GF-D8 (cell line): ENCODE data around the gene POFUT2.
A peak's percentile ranks its signal among the peaks of the same experiment; 100 is the strongest.

Source experiments
- DNase-seq: peaks from one replicate; lab custom pipeline; 2025; lab: John Stamatoyannopoulos, UW

POFUT2 gene, protein sequence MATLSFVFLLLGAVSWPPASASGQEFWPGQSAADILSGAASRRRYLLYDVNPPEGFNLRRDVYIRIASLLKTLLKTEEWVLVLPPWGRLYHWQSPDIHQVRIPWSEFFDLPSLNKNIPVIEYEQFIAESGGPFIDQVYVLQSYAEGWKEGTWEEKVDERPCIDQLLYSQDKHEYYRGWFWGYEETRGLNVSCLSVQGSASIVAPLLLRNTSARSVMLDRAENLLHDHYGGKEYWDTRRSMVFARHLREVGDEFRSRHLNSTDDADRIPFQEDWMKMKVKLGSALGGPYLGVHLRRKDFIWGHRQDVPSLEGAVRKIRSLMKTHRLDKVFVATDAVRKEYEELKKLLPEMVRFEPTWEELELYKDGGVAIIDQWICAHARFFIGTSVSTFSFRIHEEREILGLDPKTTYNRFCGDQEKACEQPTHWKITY

DNA sequence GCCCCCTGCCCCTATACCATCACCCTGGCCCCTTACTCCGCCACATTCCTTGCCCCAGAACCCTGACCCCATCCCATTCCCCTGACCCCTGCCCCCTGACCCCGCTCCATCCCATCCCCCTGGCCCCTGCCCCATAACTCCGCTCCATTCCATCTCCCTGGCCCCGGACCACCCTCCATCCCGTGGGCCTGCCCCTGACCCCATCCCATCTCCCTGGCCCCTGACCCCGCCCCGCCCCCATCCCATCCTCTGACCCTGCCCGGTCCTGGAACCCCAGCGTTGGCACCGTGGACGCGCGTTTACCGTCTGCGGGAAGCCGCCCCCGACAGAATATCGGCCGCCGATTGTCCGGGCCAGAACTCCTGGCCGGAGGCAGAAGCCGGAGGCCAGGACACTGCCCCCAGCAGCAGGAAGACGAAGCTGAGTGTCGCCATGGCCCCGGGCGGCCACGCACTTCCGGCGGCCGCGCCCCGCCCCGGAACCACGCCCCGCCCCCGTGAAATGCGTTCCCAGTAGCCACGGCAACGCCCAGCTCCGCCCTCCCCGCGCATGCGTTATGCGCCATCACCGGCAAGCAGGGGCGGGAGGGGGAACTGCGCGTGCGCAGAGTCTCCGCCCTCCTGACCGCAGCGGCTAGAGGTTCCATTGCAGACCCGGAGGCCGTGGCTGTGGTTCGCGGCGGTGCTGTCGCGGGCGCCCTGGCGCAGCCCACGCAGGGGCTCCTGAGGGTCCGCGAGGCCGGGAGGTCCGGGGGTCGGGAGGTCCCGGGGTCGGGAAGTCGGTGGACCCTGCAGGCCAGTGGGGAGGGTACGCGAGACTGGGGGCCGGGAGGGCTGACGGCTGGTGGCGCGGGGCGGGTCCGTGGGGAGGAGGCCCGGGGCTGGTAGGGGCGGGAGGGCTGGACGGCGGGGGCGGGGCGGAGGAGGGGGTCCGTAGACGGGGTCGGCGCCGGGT lies at the start of gene POFUT2:
Gene POFUT2, minus strand, starts transcription at position 458 of the 954 bp plus-strand sequence. Its CDS starts 24 bp downstream, at position 434.
- DNase-seq, result peak; percentile 87

DNA sequence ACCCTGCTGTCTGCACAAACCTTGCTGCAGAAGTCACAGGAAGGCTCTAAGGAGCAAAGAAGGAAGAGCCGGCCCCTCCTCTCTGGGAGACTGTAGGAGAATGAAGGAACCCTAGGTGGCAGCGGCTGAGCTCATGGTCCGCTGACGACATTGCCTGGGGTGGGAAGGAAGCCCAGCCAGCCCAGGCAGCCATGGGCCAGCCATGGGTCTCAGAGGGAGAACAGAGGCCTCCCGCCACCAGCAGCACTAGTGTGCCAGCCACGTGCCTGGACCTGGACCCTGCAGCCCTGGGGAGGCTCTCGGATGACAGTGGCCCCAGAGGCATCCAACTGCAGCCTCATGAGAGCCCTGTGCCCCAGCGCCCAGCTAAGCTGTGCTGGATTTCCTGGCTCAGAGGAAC lies 49.2 kb upstream of the POFUT2 start:
- DNase-seq, result no peak

DNA sequence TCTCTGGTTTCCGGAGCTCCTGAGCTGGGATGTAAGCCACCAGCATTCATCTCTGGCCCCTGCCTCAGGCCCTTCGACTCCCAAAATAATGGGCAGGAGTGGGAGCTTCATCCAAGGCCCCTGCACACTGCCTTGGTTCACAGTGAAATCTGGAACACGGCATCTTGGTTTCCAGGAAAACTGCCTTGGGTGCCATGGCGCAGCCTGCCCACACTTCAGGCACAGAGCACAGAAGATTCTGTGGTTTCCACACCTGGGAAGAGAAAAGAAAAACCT lies 48.8 kb upstream of the POFUT2 start:
- no peak for DNase-seq

DNA sequence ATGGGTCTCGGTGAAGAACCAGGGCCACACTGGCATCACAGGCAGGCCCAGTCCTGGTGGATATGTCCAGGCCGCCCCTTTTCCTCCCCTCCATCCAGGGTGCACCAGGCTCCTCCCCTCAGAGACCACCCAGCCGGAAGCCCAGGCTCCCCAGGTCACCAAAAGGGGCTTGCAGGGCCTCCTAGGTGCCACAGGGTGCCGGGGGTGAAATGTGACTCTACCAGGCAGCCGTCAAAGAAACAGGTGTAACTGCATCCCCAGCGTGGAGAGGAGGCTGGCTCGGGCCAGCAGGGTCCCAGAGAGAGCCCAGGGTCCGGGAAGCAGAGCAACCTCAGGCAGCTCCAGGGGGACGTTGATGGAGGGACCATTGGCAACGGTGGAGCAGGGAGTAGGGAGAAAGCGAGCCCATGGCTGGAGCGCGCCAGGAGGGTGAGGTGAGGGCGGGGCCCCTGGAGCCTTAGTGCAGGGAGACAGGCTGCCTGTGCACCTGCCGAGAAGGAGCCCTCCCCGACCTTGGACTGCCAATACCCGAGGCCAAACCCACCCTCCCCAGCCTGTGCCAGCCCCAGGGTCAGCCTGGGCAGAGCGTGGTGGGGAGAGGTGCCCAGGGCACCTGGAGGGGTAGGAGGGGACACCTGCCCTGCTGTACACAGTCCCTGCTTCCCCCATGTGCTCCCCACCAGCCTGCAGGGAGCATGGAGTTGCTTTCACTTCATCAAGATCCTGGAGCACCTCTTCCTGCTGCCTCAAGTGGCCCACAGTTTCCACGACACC lies 48.3 kb upstream of the POFUT2 start:
- DNase-seq, result no peak

DNA sequence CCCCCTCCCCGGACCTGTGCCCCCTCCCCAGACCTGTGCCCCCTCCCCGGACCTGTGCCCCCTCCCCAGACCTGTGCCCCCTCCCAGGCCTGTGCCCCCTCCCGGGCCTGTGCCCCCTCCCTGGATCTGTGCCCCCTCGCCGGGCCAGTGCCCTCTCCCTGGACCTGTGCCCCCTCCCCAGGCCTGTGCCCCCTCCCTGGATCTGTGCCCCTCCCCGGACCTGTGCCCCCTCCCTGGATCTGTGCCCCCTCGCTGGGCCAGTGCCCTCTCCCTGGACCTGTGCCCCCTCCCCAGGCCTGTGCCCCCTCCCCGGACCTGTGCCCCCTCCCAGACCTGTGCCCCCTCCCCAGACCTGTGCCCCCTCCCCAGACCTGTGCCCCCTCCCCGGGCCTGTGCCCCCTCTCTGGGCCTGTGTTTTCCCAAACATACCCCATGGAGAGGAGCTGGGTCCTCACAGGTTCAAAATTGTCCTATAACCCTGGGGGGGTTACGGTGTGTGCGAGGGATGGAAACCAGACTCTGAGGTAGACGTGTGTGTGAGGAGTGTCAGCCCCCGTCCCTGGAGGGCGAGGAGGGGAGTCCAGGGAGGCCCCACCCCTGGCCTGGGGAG lies 47.6 kb upstream of the POFUT2 start:
- no peak for DNase-seq

DNA sequence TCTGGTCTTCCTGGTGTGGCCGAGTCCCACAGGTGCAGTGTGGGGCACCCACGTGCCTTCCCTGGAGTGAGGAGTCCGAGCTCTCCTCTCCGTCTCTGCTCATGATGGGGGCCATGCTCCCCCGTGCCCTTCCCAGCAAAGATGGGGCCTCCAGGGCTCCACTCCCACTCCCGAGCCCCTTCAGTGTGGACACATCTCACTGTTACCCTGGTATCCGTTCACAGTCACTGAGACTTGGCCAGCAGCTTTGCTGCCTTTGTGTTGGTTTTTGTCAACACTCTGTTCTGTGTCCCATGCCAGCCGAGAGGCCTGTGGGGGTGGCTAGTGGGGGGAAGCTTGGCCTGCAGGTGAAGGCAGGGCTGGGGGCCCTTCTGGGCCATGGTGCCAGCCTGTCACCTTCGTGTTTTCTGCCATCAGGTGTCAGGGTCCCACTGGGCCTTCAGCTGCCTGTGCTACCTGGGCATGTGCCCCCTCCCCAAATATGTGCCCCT lies 46.9 kb upstream of the POFUT2 start:
- DNase-seq, result no peak

DNA sequence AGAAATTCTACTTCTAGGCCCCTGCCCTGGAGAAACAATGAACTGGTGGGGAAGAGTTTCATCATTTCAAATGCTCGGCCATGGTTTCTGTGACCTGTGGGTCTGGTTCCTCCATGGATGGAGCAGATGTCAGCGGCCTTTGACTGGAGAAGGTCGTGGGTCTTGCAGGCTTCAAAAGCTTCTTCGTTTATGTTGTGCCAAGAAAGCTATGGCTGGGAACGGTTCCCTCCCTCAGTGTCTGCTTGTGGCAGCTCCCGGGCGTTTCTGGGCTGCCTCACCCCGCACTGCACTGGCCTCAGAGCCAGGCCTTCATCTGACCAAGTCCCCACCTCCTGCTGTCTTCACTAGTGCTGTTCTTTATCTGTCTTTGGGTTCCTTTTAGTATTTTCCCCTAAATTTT lies 46.4 kb upstream of the POFUT2 start:
- DNase-seq, result no peak

DNA sequence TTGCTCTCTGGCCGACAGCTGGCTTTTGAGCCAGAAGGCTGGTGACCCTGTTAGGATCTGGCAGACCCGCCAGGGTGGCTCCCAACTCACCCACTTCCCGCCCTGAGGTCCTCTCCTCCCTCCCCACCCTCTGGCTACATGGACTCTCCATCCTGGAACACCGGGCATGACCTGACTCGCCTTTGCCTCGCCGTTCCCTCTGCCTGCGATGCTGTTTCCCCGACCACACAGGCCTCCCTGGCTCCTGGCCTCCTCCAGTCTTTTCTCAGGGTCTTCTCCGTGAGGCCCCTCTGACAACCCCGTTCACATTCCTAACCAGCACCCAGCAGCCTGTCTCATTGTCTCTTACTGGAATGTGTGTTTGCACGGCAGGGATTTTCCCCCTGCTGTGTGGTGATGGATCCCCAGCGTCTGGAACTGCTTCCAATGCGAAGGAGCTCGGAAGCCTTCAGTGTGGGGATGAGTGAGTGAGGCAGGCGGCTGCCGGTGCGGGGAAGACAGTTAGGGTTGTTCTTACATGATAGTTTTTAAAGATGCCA lies 46.0 kb upstream of the POFUT2 start:
- DNase-seq, result no peak

DNA sequence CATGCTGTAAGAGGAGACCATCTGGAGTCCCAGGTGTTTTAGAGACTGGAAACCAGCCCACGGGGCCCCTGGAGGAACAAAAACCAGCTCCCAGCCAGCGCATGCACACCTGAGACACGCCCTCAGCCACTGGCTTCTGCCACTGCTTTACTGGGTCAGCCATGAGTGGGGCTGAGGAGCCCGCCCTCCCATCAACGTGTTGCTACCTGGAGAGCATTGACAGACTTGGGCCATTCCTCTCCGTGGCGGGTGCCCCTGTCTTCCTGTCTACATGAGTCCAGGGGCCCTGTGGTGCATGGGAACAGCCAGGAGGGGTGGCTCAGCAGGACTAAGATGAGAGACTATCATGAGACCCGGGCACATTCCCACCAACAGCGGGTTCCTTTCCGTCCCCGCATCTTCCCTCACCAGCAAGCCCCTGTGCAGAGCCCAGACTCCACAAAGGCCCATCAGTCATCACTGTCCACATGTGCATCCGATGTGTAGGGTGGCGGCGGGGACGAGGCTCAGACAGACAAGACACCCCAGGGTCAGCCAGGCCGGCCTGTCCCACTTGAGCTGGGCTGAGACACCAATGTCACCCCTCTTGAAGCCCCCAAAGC lies 45.4 kb upstream of the POFUT2 start:
- no peak for DNase-seq

DNA sequence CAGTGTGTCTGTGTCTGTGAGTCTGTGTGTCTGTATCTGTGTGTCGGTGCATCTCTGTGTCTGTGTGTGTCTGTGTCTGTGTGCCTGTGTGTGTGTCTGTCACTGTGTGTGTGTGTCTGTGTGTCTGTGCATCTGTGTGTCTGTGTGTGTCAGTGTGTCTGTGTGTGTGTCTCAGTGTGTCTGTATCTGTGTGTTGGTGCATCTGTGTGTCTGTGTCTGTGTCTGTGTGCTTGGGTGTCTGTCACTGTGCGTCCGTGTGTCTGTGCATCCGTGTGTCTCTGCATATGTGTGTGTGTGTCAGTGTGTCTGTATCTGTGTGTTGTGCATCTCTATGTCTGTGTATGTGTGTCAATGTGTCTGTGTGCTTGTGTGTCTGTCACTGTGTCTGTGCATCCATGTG lies 44.7 kb upstream of the POFUT2 start:
- DNase-seq, result no peak

DNA sequence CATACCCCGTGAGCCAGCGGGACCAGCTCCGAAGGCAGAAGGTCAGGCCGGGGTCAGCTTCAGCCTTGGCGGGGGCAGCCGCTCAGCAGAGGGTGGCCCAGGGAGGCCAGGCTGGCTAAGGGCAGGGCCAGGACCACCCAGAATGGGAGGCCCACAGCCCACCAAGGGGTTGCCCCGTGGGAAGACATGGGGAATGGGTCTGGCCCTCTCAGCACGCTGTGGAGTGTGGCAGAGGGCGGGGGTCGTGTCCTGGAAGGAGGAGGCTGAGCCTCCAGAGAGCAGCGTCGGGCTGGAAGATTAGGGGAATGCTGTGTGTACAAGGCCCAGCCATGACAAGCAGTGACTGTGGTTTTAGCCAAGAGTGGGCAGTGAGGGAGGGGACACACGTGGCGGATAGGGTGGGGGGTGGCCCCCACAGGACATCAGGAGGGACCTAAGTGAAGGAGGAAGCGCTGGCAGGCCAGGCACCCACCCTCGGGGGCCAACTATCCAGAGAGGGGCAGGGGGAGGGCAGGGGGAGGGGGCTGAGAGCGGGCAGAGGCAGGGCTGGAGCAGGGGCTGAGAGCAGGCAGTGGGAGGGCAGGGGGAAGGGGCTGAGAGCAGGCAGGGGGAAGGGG lies 43.9 kb upstream of the POFUT2 start:
- DNase-seq, result no peak

DNA sequence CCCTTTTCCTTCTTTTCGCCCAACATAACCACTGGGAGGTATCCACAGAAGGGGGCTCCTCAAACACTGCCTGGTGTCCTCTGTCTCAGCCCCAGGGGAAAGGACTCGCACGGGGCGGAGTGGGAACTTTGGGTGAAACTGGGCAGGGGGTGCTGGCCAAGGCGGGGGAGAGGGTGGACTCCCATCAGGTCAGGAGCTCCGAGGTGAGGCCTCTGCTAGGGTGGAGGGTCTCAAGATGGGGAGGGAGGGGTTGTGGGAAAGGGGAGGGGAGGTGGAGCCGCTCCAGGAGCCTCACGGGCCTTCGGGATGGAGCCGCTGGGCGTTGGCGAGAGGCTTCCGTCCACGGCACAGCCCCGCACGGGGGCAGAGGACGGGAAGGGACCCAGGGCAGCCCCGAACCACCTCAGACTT lies 43.2 kb upstream of the POFUT2 start:
- DNase-seq, result no peak

DNA sequence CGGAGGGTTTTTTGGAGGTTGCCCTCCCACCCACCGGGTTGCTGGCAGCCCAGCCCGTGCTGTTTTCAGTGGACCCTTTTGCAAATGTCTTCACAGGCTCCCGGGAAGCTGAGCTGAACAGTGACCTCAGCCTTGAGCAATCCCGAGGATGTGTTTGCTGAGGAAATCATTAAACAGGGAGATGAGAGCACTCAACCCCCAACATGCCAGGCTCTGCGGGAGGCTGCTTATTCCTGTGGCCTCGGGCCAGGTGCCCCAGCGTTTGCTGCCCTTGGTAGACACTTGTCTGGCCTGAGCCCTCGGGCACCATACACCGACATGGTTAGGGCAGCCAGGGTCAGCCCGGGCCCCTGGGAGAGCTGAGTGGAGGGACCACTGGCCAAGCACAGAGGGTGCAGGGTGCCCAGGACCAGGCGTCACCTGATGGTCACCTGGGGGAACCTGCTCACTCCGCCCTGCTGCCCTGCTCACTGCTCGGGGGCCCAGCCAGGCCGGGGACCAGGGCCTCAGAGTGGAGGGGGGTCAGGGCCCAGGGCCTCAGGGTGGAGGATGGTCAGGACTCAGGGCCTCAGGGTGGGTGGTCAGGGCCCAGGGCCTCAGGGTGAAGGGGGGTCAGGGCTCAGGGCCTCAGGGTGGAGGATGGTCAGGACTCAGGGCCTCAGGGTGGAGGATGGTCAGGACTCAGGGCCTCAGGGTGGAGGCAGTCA lies 42.5 kb upstream of the POFUT2 start:
- DNase-seq, result no peak

DNA sequence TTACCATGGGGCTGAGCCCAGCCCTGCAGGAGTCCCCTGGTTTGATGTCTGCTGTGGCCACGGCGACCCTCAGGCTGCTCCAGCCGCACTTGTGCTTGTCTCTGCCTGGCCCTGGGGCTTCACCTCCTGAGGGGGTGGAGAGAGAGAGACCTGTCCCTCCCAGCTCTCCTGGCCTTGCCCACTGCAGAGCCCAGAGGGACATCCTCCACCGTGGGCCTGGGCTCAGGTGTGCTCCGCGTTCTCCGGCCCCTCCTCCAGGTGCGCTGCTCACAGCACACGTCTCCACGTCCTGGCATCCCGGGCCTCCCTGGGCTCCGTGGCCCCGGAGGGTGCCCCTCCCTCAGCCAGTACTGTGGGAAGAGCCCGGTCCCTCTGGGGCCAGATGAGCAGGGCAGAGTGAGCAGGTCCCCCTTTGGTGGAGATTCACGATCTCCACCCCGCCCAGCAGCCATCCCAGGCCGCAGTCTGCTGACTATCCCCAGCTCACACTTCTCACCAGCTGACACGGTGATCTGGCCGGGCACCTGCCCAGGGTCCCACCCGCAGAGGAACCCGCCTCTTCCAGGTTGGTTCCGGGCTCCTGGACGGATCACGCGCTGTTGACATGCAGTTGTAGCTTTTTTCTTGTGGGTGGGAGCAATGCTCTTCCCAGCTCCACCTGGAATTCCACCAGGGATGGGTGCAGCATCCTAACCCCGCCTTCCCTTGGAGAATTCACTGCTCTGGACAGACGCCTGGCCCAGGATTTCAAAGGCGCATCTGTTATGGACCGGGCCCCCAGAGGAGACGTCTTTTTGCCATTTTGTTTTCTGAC lies 41.8 kb upstream of the POFUT2 start:
- no peak for DNase-seq

DNA sequence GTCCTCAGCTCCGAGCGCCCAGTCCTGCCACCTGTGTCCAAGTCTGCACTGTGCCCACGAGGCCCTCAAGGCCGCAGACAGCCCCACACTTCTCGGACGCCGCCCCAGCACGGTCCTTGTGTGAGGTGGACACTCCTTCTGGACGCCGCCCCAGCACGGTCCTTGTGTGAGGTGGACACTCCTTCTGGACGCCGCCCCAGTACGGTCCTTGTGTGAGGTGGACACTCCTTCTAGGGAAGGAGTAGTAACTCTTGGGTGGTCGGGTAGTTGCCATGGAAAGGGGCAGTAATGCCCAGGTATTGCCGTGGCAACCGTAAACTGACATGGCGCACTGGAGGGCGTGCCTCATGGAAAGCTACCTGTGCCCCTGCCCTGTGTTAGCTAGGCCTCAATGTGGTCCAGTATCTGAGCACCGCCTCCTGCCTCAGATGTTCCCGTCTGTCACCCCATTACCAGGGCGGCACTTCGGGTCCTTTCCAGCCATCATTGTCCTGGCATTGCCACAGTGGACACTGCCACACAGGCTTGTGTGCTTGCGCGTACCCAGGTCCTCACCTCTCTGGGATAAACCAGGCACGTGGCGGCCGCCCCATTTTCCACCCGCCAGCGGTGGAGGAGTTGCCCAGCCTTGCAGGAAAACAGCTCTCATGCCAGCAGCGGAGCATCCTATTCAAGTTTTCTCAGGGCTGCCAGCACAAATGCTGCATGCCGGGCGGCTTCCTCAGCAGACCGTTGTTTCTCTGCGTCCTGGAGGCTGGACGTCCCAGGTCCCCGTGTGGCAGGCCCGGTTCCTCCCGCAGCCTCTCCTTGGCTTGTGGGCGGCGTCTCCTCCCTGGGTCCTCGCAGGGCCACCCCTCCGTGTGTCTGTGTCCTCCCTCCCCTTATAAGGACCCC lies 40.8 kb upstream of the POFUT2 start:
- DNase-seq, result no peak

DNA sequence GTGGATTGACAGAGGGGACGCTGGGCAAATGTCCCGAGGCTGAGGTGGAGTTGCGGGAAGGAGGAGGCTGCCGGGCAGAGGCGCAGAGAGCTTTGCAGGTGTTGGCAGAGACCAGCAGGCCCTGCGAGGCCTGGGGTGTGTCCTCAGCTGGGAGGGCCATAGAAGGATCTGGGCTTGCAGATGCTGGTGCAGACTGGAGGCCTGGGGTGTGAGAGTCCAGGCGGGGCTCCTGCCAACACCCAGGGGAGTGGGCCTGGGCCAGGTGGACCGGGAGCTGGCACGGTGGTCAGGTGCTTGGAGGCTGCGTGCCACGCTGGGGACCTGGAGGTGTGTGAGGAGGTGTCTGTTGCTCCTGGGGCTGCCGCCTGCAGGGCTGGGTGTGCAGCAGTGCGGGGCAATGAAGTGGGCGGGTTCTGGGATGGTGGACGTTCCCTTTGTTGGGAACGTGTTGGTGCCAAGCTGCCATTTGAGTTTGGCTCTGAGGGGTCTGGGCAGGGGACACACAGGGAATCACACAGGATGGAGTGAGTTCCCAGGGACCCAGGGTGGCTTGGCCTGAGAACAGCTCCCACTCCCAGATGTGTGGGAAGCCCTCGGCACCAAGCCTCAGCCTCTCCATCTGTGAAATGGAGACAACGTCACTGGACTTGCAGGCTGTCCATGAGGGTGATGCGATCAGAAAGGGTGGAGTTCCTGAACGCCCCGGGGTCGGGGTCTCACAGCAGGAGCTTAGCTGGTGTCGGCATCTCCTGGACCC lies 39.9 kb upstream of the POFUT2 start:
- no peak for DNase-seq

DNA sequence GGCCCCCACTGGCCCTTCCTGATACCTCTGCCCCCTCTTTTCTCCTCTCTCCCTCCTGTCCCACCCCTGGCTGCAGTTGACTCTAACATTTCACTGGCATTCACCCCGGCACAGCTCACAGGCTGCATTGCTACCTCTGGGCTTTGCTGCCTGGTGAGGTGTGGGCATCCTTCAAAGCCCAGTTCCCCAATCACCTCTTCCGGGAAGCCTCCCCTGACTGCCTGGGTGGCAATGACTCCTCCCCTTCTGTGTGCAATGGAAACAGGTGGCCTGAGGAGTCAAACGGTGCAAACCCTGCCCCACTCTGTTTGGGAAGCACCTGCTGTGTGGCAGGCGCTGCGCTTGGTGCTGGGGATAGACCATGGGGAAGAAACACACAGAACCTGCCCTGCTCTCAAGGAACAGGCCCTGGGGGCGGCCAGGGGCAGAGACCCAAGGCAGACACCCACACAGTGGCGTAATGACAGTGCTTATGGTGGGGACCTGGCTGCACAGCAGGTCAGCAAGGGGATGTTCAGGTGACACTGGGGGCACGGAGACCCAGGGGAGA lies 39.3 kb upstream of the POFUT2 start:
- DNase-seq, result no peak
